GM18505 (cell line): ENCODE data around the gene SLC35F3.

Experiments
- ATAC-seq: cut with Tn5 transposase; IDR thresholded peaks from one replicate; pipeline ENCODE4 v1.9.1; 2021; ENCODE audit not compliant: unreplicated experiment
- POLR2A ChIP-seq: IDR thresholded peaks from 4 replicates; pipeline ENCODE4 v1.6.1; 2011; ENCODE audit warnings: borderline replicate concordance; ENCODE audit not compliant: insufficient read depth, insufficient read length; ENCODE audit errors: extremely low read depth

Gene SLC35F3

GRCh38 chr1:233904633-233905415, at the start of gene SLC35F3:
Gene SLC35F3, plus strand, starts transcription at chr1:233904676.
- TF ChIP-seq POLR2A: no peak
- no peak for ATAC-seq

- no peak for ATAC-seq
- TF ChIP-seq POLR2A: no peak
Observed at GRCh38 chr1:233859446-233859845, 45.0 kb upstream of the SLC35F3 start.

- ATAC-seq: no peak
- TF ChIP-seq POLR2A: no peak
Observed at GRCh38 chr1:233863901-233864545, 40.5 kb upstream of the SLC35F3 start.

GRCh38 chr1:233864578-233864977, 39.9 kb upstream of the SLC35F3 start:
- no peak for TF ChIP-seq POLR2A

GRCh38 chr1:233865216-233865615, 39.3 kb upstream of the SLC35F3 start:
- no peak for ATAC-seq
- no peak for TF ChIP-seq POLR2A

More at GRCh38 chr1:233864578-233864977, 39.9 kb upstream of the SLC35F3 start:
- ATAC-seq: no peak

- TF ChIP-seq POLR2A: no peak
Observed at GRCh38 chr1:233865902-233866301, 38.6 kb upstream of the SLC35F3 start.

GRCh38 chr1:233867028-233867427, 37.4 kb upstream of the SLC35F3 start:
- no peak for TF ChIP-seq POLR2A
- no peak for ATAC-seq

More at GRCh38 chr1:233865902-233866301, 38.6 kb upstream of the SLC35F3 start:
- no peak for ATAC-seq

GRCh38 chr1:233868461-233868860, 36.0 kb upstream of the SLC35F3 start:
- no peak for TF ChIP-seq POLR2A
- no peak for ATAC-seq

- ATAC-seq: no peak
- no peak for TF ChIP-seq POLR2A
Observed at GRCh38 chr1:233869680-233870079, 34.8 kb upstream of the SLC35F3 start.

- TF ChIP-seq POLR2A: no peak
- no peak for ATAC-seq
Observed at GRCh38 chr1:233873666-233874065, 30.8 kb upstream of the SLC35F3 start.

- ATAC-seq: no peak
- no peak for TF ChIP-seq POLR2A
Observed at GRCh38 chr1:233879841-233880240, 24.6 kb upstream of the SLC35F3 start.

GRCh38 chr1:233883671-233884070, 20.8 kb upstream of the SLC35F3 start:
- no peak for TF ChIP-seq POLR2A
- ATAC-seq: no peak

GRCh38 chr1:233884461-233885151, 19.9 kb upstream of the SLC35F3 start:
- no peak for TF ChIP-seq POLR2A
- ATAC-seq: no peak
